CD4-positive, alpha-beta T cell treated with Interleukin-6 at 100 ng/mL for 8 hours (primary cell): ENCODE measurements around the gene ALK.
"Not testable (repeated sequence)": the region's sequence is repeated elsewhere in the genome, so short reads cannot be mapped to it uniquely, and the experiment has no call there.

Experiments
- DNase-seq: peaks from one replicate; pipeline ENCODE4 v3.0.0-alpha.2; 2020; ENCODE audit warnings: mixed read lengths, low spot score

ALK gene

GRCh38 chr2:29246383-29247300, 674.7 kb downstream of the ALK start:
- DNase-seq: no peak

- no peak for DNase-seq
Measured at GRCh38 chr2:29245742-29246382, 675.5 kb downstream of the ALK start.

- not testable (repeated sequence) for DNase-seq
Measured at GRCh38 chr2:29245035-29245741, 676.2 kb downstream of the ALK start.

GRCh38 chr2:29242621-29243375, 678.6 kb downstream of the ALK start:
- DNase-seq: no peak

- DNase-seq: no peak
Measured at GRCh38 chr2:29241955-29242565, 679.3 kb downstream of the ALK start.

- DNase-seq: no peak
Measured at GRCh38 chr2:29241341-29241740, 680.0 kb downstream of the ALK start.

- no peak for DNase-seq
Measured at GRCh38 chr2:29240601-29241000, 680.8 kb downstream of the ALK start.

GRCh38 chr2:29239209-29239960, 682.0 kb downstream of the ALK start:
- DNase-seq: no peak

GRCh38 chr2:29238497-29238896, 682.9 kb downstream of the ALK start:
- no peak for DNase-seq

- no peak for DNase-seq
Measured at GRCh38 chr2:29236074-29236473, 685.3 kb downstream of the ALK start.

- DNase-seq: no peak
Measured at GRCh38 chr2:29235411-29235810, 686.0 kb downstream of the ALK start.

- no peak for DNase-seq
Measured at GRCh38 chr2:29233428-29233827, 688.0 kb downstream of the ALK start.

- DNase-seq: no peak
Measured at GRCh38 chr2:29232041-29232440, 689.3 kb downstream of the ALK start.

GRCh38 chr2:29229640-29230039, 691.7 kb downstream of the ALK start:
- no peak for DNase-seq

GRCh38 chr2:29228947-29229346, 692.4 kb downstream of the ALK start:
- DNase-seq: no peak

- no peak for DNase-seq
Measured at GRCh38 chr2:29227935-29228675, 693.3 kb downstream of the ALK start.

- DNase-seq: no peak
Measured at GRCh38 chr2:29226808-29227207, 694.6 kb downstream of the ALK start.

- no peak for DNase-seq
Measured at GRCh38 chr2:29226375-29226774, 695.0 kb downstream of the ALK start.

- no peak for DNase-seq
Measured at GRCh38 chr2:29225814-29226213, 695.6 kb downstream of the ALK start.
